H9 (cell line): ENCODE data around the gene COMMD1. TPM values are rescaled to one million over a fixed set of nuclear protein-coding genes. Genes with fewer than 3 reads are reported as not detected.

Source experiments
- DNase-seq: peaks from one replicate; pipeline ENCODE4 v3.0.0-alpha.2; 2017
- H2AFZ ChIP-seq: one replicate; pipeline ENCODE4 v1.6.1; 2013; ENCODE audit warnings: mild to moderate bottlenecking, low read length, control low read depth, moderate library complexity
- H2AK5ac ChIP-seq: 2 replicates; pipeline ENCODE4 v1.6.1; 2013; ENCODE audit warnings: low read length, control low read depth, mixed read lengths; ENCODE audit not compliant: insufficient read length
- H2BK120ac ChIP-seq: one replicate; pipeline ENCODE4 v1.6.1; 2013; ENCODE audit warnings: low read depth, mild to moderate bottlenecking, low read length, control low read depth, inconsistent platforms; ENCODE audit not compliant: poor library complexity, severe bottlenecking
- H2BK12ac ChIP-seq: 2 replicates; pipeline ENCODE4 v1.6.1; 2013; ENCODE audit warnings: low read length, control low read depth, mixed read lengths, low read depth; ENCODE audit not compliant: insufficient read length
- H2BK15ac ChIP-seq: 2 replicates; pipeline ENCODE4 v1.6.1; 2013; ENCODE audit warnings: low read depth, low read length, control low read depth
- H2BK20ac ChIP-seq: one replicate; pipeline ENCODE4 v1.6.1; 2013; ENCODE audit warnings: low read depth, mild to moderate bottlenecking, low read length, control low read depth, inconsistent platforms; ENCODE audit not compliant: poor library complexity, severe bottlenecking
- H2BK5ac ChIP-seq: 2 replicates; pipeline ENCODE4 v1.6.1; 2013; ENCODE audit warnings: low read length, control low read depth, mixed read lengths; ENCODE audit not compliant: insufficient read length
- H3K14ac ChIP-seq: 2 replicates; pipeline ENCODE4 v1.6.1; 2013; ENCODE audit warnings: low read length, control low read depth; ENCODE audit not compliant: insufficient read depth
- H3K18ac ChIP-seq: 2 replicates; pipeline ENCODE4 v1.6.1; 2013; ENCODE audit warnings: low read depth, mild to moderate bottlenecking, mixed read lengths, low read length, control low read depth; ENCODE audit not compliant: insufficient read length
- H3K23ac ChIP-seq: 2 replicates; pipeline ENCODE4 v1.6.1; 2013; ENCODE audit warnings: low read length, control low read depth, mixed read lengths, low read depth; ENCODE audit not compliant: insufficient read length
- H3K23me2 ChIP-seq: 2 replicates; pipeline ENCODE4 v1.6.1; 2013; ENCODE audit warnings: low read depth, mild to moderate bottlenecking, mixed read lengths, low read length, control low read depth; ENCODE audit not compliant: insufficient read length, poor library complexity, severe bottlenecking
- H3K27ac ChIP-seq: 2 replicates; pipeline ENCODE4 v1.5.1; 2013; ENCODE audit warnings: low read length, control low read depth, mixed read lengths, low read depth; ENCODE audit not compliant: insufficient read length
- H3K27me3 ChIP-seq: 2 replicates; pipeline ENCODE4 v1.6.1; 2013; ENCODE audit warnings: low read length, control low read depth, inconsistent platforms; ENCODE audit not compliant: insufficient read depth
- H3K4ac ChIP-seq: 2 replicates; pipeline ENCODE4 v1.6.1; 2013; ENCODE audit warnings: low read depth, mild to moderate bottlenecking, control low read depth, inconsistent platforms, low read length, moderate library complexity
- H3K4me1 ChIP-seq: 2 replicates; pipeline ENCODE4 v1.6.1; 2013; ENCODE audit warnings: low read length, control low read depth, inconsistent platforms; ENCODE audit not compliant: insufficient read depth
- H3K4me2 ChIP-seq: 2 replicates; pipeline ENCODE4 v1.6.1; 2013; ENCODE audit warnings: low read length, control low read depth, mixed read lengths; ENCODE audit not compliant: insufficient read length, insufficient read depth
- H3K56ac ChIP-seq: 2 replicates; pipeline ENCODE4 v1.6.1; 2013; ENCODE audit warnings: low read depth, mild to moderate bottlenecking, mixed read lengths, low read length, control low read depth; ENCODE audit not compliant: insufficient read length
- H3K79me1 ChIP-seq: 2 replicates; pipeline ENCODE4 v1.6.1; 2013; ENCODE audit warnings: low read depth, mild to moderate bottlenecking, moderate library complexity, low read length, control low read depth, inconsistent platforms; ENCODE audit not compliant: insufficient read depth, poor library complexity, severe bottlenecking
- H3K79me2 ChIP-seq: 2 replicates; pipeline ENCODE4 v1.6.1; 2013; ENCODE audit warnings: low read length, control low read depth, inconsistent platforms; ENCODE audit not compliant: insufficient read depth
- H3K9ac ChIP-seq: 2 replicates; pipeline ENCODE4 v1.6.1; 2013; ENCODE audit warnings: low read length, control low read depth, mixed read lengths; ENCODE audit not compliant: insufficient read length; ENCODE audit errors: extremely low read depth
- H3K9me3 ChIP-seq: one replicate; pipeline ENCODE4 v1.6.1; 2013; ENCODE audit warnings: low read depth, low read length, inconsistent platforms; ENCODE audit not compliant: control insufficient read depth
- H3T11ph ChIP-seq: one replicate; pipeline ENCODE4 v1.6.1; 2013; ENCODE audit warnings: mild to moderate bottlenecking, low read length, control low read depth, inconsistent platforms
- H4K20me1 ChIP-seq: one replicate; pipeline ENCODE4 v1.6.1; 2013; ENCODE audit not compliant: control insufficient read depth, insufficient read length, insufficient read depth
- H4K5ac ChIP-seq: 2 replicates; pipeline ENCODE4 v1.6.1; 2013; ENCODE audit warnings: low read depth, mild to moderate bottlenecking, mixed read lengths, low read length, control low read depth; ENCODE audit not compliant: insufficient read length
- H4K8ac ChIP-seq: replicated peaks from 2 replicates; pipeline ENCODE4 v1.6.1; 2013; ENCODE audit warnings: low read length, control low read depth, mixed read lengths, low read depth; ENCODE audit not compliant: insufficient read length
- H4K91ac ChIP-seq: 2 replicates; pipeline ENCODE4 v1.6.1; 2013; ENCODE audit warnings: low read depth, mild to moderate bottlenecking, moderate library complexity, mixed read lengths, low read length, control low read depth; ENCODE audit not compliant: insufficient read length
- H3K27ac Mint-ChIP-seq, 3 experiments: 2 replicates in 2 of 3; 3 replicates in 1 of 3; pipeline ENCODE4 v1.8.0; 2020 to 2021; ENCODE audit warnings: mixed read lengths in 3 of 3, mild to moderate bottlenecking in 1 of 3, moderate library complexity in 1 of 3
- H3K27me3 Mint-ChIP-seq: 2 replicates; pipeline ENCODE4 v1.8.0; 2021; ENCODE audit warnings: low read depth, mild to moderate bottlenecking, moderate library complexity, mixed read lengths
- H3K36me3 Mint-ChIP-seq, 3 experiments: 2 replicates in 2 of 3; 3 replicates in 1 of 3; pipeline ENCODE4 v1.8.0; 2020 to 2021; ENCODE audit warnings: low read depth in 3 of 3, mixed read lengths in 3 of 3; ENCODE audit not compliant: insufficient read depth in 1 of 3
- H3K4me1 Mint-ChIP-seq, 2 experiments: 2 replicates each; pipeline ENCODE4 v1.8.0; 2020; ENCODE audit warnings: mixed read lengths in 2 of 2
- H3K4me3 Mint-ChIP-seq, 2 experiments: 2 replicates in 1 of 2; 3 replicates in 1 of 2; pipeline ENCODE4 v1.8.0; 2020 to 2021; ENCODE audit warnings: mild to moderate bottlenecking in 2 of 2, mixed read lengths in 2 of 2, moderate library complexity in 1 of 2
- H3K9me3 Mint-ChIP-seq, 2 experiments: 2 replicates in 1 of 2; 3 replicates in 1 of 2; pipeline ENCODE4 v1.8.0; 2020; ENCODE audit warnings: mild to moderate bottlenecking in 2 of 2, mixed read lengths in 2 of 2, moderate library complexity in 1 of 2
- WGBS: extraction: QIAGEN DNeasy Blood & Tissue Kit; methylation state at CpG from one replicate; pipeline ENCODE4 v1.1.7; 2013; ENCODE audit warnings: missing lambda C conversion rate, low lambda C conversion rate, mixed read lengths; ENCODE audit not compliant: insufficient read length; ENCODE audit errors: extremely low coverage; 5-methylcytosine and 5-hydroxymethylcytosine counted together
- total RNA-seq: library from RNA; stranded (reverse); gene quantifications from 2 replicates; pipeline ENCODE4 v1.2.1, GENCODE V29; 2021
- TF ChIP-seq, protein P1 (sequence below): fragments of 200-600 bp; sonication (generic); conservative IDR thresholded peaks from 3 replicates; pipeline ENCODE4 v1.8.0; 2021; ENCODE audit warnings: antibody characterized with exemption, mild to moderate bottlenecking

The COMMD1 gene
- total RNA-seq, 1 experiment from 2014 or later, result 31.5 TPM

DNA sequence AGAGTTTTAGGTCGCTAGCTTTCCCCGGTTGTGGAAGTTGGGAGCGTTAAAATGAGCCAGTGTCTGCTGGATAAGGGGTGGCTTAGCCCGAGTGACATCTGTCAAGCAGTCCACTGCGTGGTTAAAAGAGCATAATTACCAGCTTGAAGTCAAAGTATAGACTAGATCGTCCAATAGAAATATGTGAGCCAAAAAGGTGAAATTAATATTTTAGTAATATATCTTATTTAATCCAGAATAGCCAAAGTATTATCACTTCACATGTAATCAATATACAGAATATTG lies 654 bp downstream of the COMMD1 start:
- TF ChIP-seq, protein P1, sequence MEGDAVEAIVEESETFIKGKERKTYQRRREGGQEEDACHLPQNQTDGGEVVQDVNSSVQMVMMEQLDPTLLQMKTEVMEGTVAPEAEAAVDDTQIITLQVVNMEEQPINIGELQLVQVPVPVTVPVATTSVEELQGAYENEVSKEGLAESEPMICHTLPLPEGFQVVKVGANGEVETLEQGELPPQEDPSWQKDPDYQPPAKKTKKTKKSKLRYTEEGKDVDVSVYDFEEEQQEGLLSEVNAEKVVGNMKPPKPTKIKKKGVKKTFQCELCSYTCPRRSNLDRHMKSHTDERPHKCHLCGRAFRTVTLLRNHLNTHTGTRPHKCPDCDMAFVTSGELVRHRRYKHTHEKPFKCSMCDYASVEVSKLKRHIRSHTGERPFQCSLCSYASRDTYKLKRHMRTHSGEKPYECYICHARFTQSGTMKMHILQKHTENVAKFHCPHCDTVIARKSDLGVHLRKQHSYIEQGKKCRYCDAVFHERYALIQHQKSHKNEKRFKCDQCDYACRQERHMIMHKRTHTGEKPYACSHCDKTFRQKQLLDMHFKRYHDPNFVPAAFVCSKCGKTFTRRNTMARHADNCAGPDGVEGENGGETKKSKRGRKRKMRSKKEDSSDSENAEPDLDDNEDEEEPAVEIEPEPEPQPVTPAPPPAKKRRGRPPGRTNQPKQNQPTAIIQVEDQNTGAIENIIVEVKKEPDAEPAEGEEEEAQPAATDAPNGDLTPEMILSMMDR, result no peak
- no peak overlapping the region for H3K23ac ChIP-seq

More for the DNA sequence above, 654 bp downstream of the COMMD1 start:
- Histone ChIP-seq H2BK5ac (no peak overlapping the region), H3K4me2 (peak overlapping the region; percentile 76), H3K79me2 (no peaks in the 10 kb centered on the region), H4K8ac (no peak overlapping the region), H3K79me1 (no peaks in the 10 kb centered on the region), H2BK15ac (no peak overlapping the region), H2BK12ac (no peak overlapping the region), H2AK5ac (no peak overlapping the region), H3K23me2 (peaks cover 6% of the 10 kb centered on the region), H3K27me3 (no peaks in the 10 kb centered on the region), H2BK20ac (no peak overlapping the region), H3K14ac (no peak overlapping the region), H3K4me1 (no peaks in the 10 kb centered on the region), H4K91ac (no peak overlapping the region), H3K56ac (no peak overlapping the region), H3K9me3 (no peaks in the 10 kb centered on the region), H3K9ac (peak overlapping the region; percentile 44), H2BK120ac (no peak overlapping the region), H3K4ac (no peak overlapping the region), H4K5ac (no peak overlapping the region), H2AFZ (no peak overlapping the region), H3K18ac (no peak overlapping the region), H3T11ph (no peak overlapping the region), H4K20me1 (no peaks in the 10 kb centered on the region), H3K27ac (no peak overlapping the region)
- peak overlapping the region; percentile 95 to 98 for H3K4me3 Mint-ChIP-seq
- H3K27me3 Mint-ChIP-seq, result no peaks in the 10 kb centered on the region
- H3K9me3 Mint-ChIP-seq, result no peaks in the 10 kb centered on the region
- DNase-seq, result no peak
- peaks cover 8 to 11% of the 10 kb centered on the region in 2 experiments; a peak in 3 of 4 replicates for H3K4me1 Mint-ChIP-seq
- no CpG with 5 or more reads among the region's 6 CpGs for WGBS
- H3K27ac Mint-ChIP-seq, result no peak overlapping the region
- H3K36me3 Mint-ChIP-seq, result no peaks in the 10 kb centered on the region
